ENCODE results near the gene FMN2.

DNA sequence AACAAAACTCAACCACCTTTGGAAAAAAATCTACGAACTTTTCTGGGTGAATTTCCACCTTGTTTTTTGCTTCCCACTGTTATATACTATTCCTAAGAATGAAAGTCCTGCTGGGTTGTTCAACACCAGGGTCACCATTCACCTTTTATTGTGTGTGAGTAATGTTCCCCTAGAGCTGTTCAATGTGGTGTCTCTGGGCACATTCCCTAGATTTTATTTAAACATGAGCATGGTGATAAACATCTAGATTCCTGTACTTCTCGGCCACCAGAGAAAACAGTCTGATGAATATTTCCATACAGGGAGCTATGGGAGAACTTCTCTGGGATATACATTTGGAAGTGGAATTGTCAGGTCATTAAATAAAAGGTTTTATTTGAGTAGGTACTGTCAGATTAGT, 13.0 kb downstream of the FMN2 start:
- TF ChIP-seq CTCF (IDR thresholded peaks at IDR 0.05; ENCODE audit: insufficient read depth, low read length, poor library complexity, severe bottlenecking) (no peak), EZH2phosphoT487 (conservative IDR thresholded peaks at IDR 0.05; ENCODE audit: low read length) (no peak)

All from SU-DHL-6 (cell line).